IPS DF 6.9 (cell line): ENCODE measurements around the gene AMPD3.

Source experiments
- DNase-seq: peaks from one replicate; pipeline ENCODE4 v3.0.0-alpha.2; 2013; ENCODE audit warnings: low read depth, low spot score
- H3K27ac ChIP-seq: one replicate; pipeline ENCODE4 v1.5.1; 2013; ENCODE audit warnings: low read length, control low read depth
- H3K27me3 ChIP-seq: 2 replicates; pipeline ENCODE4 v1.6.1; 2013; ENCODE audit warnings: mild to moderate bottlenecking, low read length; ENCODE audit not compliant: control insufficient read depth, insufficient read depth
- H3K36me3 ChIP-seq: 2 replicates; pipeline ENCODE4 v1.6.1; 2013; ENCODE audit warnings: low read length; ENCODE audit not compliant: control insufficient read depth, insufficient read depth
- H3K4me1 ChIP-seq: 2 replicates; pipeline ENCODE4 v1.6.1; 2013; ENCODE audit warnings: low read length; ENCODE audit not compliant: control insufficient read depth, insufficient read depth
- H3K4me3 ChIP-seq: 2 replicates; pipeline ENCODE4 v1.5.1; 2013; ENCODE audit warnings: mild to moderate bottlenecking, low read length
- H3K9me3 ChIP-seq: 2 replicates; pipeline ENCODE4 v1.6.1; 2013; ENCODE audit warnings: low read length, inconsistent platforms; ENCODE audit not compliant: control insufficient read depth, insufficient read depth
- WGBS: extraction: QIAGEN DNeasy Blood & Tissue Kit; methylation state at CpG from one replicate; pipeline ENCODE4 v1.1.7; 2013; ENCODE audit warnings: mixed read lengths, missing lambda C conversion rate; ENCODE audit not compliant: insufficient read length, insufficient coverage; 5-methylcytosine and 5-hydroxymethylcytosine counted together

Gene AMPD3

GRCh38 chr11:10551290-10551592 is 96.2 kb downstream of the AMPD3 start:
- H3K27me3 ChIP-seq = no peaks in the 10 kb centered on the region
- DNase-seq = no peak
- no peak overlapping the region for H3K4me3 ChIP-seq
- H3K9me3 ChIP-seq = no peaks in the 10 kb centered on the region
- WGBS = no CpG with 5 or more reads among the region's 4 CpGs
- no peak overlapping the region for H3K27ac ChIP-seq
- no peaks in the 10 kb centered on the region for H3K4me1 ChIP-seq
- no peaks in the 10 kb centered on the region for H3K36me3 ChIP-seq

GRCh38 chr11:10551845-10552352 is 96.8 kb downstream of the AMPD3 start:
- Histone ChIP-seq H3K27ac (no peak overlapping the region), H3K27me3 (no peaks in the 10 kb centered on the region), H3K9me3 (no peaks in the 10 kb centered on the region), H3K4me1 (no peaks in the 10 kb centered on the region), H3K4me3 (no peak overlapping the region), H3K36me3 (no peaks in the 10 kb centered on the region)
- WGBS = no CpG with 5 or more reads among the region's 3 CpGs
- no peak for DNase-seq

- no CpG with 5 or more reads among the region's 1 CpG for WGBS
- Histone ChIP-seq H3K36me3 (no peaks in the 10 kb centered on the region), H3K9me3 (no peaks in the 10 kb centered on the region), H3K27me3 (no peaks in the 10 kb centered on the region), H3K27ac (no peak overlapping the region), H3K4me3 (no peak overlapping the region), H3K4me1 (no peaks in the 10 kb centered on the region)
- DNase-seq = no peak
Measured at GRCh38 chr11:10556590-10556989, 101.5 kb downstream of the AMPD3 start.
